ENCODE measurements around the gene MMP21. TPM values are rescaled to one million over a fixed set of nuclear protein-coding genes. Genes with fewer than 3 reads are reported as not detected.

Gene MMP21
- total and polyA plus RNA-seq, 2 experiments from 2014 or later, result 0.22 TPM; not detected in 1

DNA sequence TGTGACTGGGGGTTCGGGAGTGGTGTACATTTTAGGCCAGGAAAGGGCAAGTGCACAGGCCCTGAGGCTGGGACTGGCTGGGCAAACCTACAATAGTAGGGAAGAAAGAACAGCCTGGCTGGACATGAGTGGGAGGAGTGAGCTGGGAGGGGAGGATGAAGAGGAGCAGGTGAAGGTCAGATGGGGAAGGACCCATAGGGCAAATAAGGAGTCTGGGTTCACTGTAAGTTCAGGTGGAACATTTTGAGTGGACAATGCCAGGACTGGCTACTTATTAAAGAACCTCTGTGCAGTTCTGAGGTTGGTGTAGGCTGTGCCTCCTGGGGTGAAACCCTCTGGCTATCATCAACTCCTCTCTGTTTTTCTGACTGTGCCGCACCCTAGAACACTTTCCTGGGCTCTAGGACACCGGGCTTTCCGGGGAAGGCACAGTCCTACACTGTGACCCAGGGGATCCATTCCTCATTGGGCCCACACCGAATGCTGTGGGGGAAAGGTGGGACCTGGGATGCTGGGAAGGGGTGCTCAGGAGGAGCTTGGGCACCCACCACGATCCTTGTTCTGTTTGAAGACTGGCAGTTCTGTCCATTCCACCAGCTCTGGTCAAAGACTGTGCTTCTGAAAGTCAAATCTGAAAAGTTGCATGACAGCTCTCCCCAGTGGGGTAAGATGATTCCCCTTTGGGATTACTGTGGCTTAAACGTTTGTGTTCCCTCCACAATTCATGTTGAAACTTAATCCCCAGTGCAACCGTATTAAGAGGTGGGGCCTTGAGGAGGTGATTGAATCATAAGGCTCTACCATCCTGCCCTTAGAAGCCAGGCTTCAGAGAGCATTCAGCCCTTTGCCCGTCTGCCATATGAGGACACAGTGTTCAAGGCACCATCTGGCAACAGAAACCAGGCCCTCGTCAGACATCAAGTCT, 4.0 kb upstream of the MMP21 start:
- Histone ChIP-seq H3K9me2 (replicated peaks; ENCODE audit: insufficient read depth) (no peaks in the 10 kb centered on the region), H3K79me2 (no peaks in the 10 kb centered on the region), H3K36me3 (replicated peaks; ENCODE audit: insufficient read depth, low read depth) (no peaks in the 10 kb centered on the region), H3K4me1 (ENCODE audit: insufficient read depth) (no peaks in the 10 kb centered on the region), H3K4me2 (no peak overlapping the region), H2AFZ (no peak overlapping the region), H3K27me3 (no peaks in the 10 kb centered on the region), H4K20me1 (ENCODE audit: insufficient read depth, poor library complexity, severe bottlenecking) (no peaks in the 10 kb centered on the region), H3K4me3 (no peak overlapping the region), H3K27ac (no peak overlapping the region), H3K9me3 (ENCODE audit: low read depth) (no peaks in the 10 kb centered on the region)
- WGBS (ENCODE audit: low lambda C conversion rate, missing lambda C conversion rate), result 81% methylated on average over 10 of the region's 10 CpGs
- no peak for DNase-seq (ENCODE audit: low spot score)
- TF ChIP-seq EZH2phosphoT487 (IDR thresholded peaks at IDR 0.05; ENCODE audit: low read depth, severe bottlenecking, unreplicated experiment) (no peak), EZH2 (IDR thresholded peaks at IDR 0.05; ENCODE audit: borderline replicate concordance) (no peak)
- TF ChIP-seq, protein P1, sequence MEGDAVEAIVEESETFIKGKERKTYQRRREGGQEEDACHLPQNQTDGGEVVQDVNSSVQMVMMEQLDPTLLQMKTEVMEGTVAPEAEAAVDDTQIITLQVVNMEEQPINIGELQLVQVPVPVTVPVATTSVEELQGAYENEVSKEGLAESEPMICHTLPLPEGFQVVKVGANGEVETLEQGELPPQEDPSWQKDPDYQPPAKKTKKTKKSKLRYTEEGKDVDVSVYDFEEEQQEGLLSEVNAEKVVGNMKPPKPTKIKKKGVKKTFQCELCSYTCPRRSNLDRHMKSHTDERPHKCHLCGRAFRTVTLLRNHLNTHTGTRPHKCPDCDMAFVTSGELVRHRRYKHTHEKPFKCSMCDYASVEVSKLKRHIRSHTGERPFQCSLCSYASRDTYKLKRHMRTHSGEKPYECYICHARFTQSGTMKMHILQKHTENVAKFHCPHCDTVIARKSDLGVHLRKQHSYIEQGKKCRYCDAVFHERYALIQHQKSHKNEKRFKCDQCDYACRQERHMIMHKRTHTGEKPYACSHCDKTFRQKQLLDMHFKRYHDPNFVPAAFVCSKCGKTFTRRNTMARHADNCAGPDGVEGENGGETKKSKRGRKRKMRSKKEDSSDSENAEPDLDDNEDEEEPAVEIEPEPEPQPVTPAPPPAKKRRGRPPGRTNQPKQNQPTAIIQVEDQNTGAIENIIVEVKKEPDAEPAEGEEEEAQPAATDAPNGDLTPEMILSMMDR (IDR thresholded peaks at IDR 0.05; ENCODE audit: poor library complexity), result no peak

DNA sequence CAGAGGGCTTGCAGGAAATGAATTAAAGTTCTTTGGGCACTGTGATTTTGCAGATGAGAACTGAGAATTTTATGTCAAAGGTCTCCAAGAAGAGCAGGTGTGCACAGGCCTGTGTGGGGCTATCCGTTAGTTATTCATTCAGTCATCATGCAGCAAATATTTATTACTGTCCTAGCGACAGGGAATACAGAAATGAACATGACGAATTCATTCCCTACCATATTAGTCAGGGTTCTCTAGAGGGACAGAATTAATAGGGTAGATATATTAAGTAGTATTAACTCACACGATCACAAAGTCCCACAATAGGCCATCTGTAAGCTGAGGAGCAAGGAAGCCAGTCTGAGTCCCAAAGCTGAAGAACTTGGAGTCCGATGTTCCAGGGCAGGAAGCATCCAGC, 2.9 kb upstream of the MMP21 start:
- no peaks in the 10 kb centered on the region for H3K27me3 ChIP-seq
- H2AFZ ChIP-seq, result no peak overlapping the region
- H3K4me2 ChIP-seq, result no peak overlapping the region
- no peaks in the 10 kb centered on the region for H3K9me3 ChIP-seq (ENCODE audit: low read depth)
- no peak for DNase-seq (ENCODE audit: low spot score)
- 66% methylated on average over 5 of the region's 5 CpGs for WGBS (ENCODE audit: low lambda C conversion rate, missing lambda C conversion rate)
- H3K36me3 ChIP-seq (replicated peaks; ENCODE audit: insufficient read depth, low read depth), result no peaks in the 10 kb centered on the region
- H3K9me2 ChIP-seq (replicated peaks; ENCODE audit: insufficient read depth), result no peaks in the 10 kb centered on the region
- no peaks in the 10 kb centered on the region for H3K79me2 ChIP-seq
- H4K20me1 ChIP-seq (ENCODE audit: insufficient read depth, poor library complexity, severe bottlenecking), result no peaks in the 10 kb centered on the region
- no peak overlapping the region for H3K27ac ChIP-seq
- H3K4me3 ChIP-seq, result no peak overlapping the region
- H3K4me1 ChIP-seq (ENCODE audit: insufficient read depth), result no peaks in the 10 kb centered on the region
- TF ChIP-seq EZH2phosphoT487 (IDR thresholded peaks at IDR 0.05; ENCODE audit: low read depth, severe bottlenecking, unreplicated experiment) (no peak), EZH2 (IDR thresholded peaks at IDR 0.05; ENCODE audit: borderline replicate concordance) (no peak)
- TF ChIP-seq, protein P1 (IDR thresholded peaks at IDR 0.05; ENCODE audit: poor library complexity), result no peak

DNA sequence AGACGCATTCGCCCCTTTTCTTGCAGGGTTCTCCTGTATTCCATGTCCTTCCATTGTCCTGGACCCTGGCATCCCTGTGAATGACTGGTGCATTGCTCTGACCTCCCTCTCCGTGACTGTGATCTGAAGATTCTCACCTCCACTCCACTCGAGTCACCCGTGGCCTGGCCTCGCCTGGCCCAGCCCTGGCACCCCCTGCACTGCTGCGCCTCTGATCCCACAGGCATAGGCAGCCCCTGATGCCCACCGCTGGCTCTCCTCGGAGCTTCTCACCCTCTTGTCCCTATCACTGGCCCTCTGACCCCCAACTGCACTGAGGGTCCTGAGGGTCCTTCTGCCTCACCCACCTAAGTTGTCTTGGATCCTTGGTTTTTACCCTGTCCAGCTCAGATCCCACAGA, 2.2 kb upstream of the MMP21 start:
- WGBS (ENCODE audit: low lambda C conversion rate, missing lambda C conversion rate), result 89% methylated on average over 9 of the region's 9 CpGs
- H3K27ac ChIP-seq, result no peak overlapping the region
- H3K4me1 ChIP-seq (ENCODE audit: insufficient read depth), result no peaks in the 10 kb centered on the region
- no peaks in the 10 kb centered on the region for H3K9me3 ChIP-seq (ENCODE audit: low read depth)
- no peak for DNase-seq (ENCODE audit: low spot score)
- no peaks in the 10 kb centered on the region for H3K79me2 ChIP-seq
- no peaks in the 10 kb centered on the region for H3K36me3 ChIP-seq (replicated peaks; ENCODE audit: insufficient read depth, low read depth)
- H3K4me2 ChIP-seq, result no peak overlapping the region
- H3K27me3 ChIP-seq, result no peaks in the 10 kb centered on the region
- TF ChIP-seq EZH2phosphoT487 (IDR thresholded peaks at IDR 0.05; ENCODE audit: low read depth, severe bottlenecking, unreplicated experiment) (no peak), EZH2 (IDR thresholded peaks at IDR 0.05; ENCODE audit: borderline replicate concordance) (no peak)
- TF ChIP-seq, protein P1 (IDR thresholded peaks at IDR 0.05; ENCODE audit: poor library complexity), result no peak
- no peak overlapping the region for H3K4me3 ChIP-seq
- H2AFZ ChIP-seq, result no peak overlapping the region
- H4K20me1 ChIP-seq (ENCODE audit: insufficient read depth, poor library complexity, severe bottlenecking), result no peaks in the 10 kb centered on the region
- no peaks in the 10 kb centered on the region for H3K9me2 ChIP-seq (replicated peaks; ENCODE audit: insufficient read depth)

Data from hepatocyte (in vitro differentiated cells).